Measurements from ENCODE around the gene DNAJC22. TPM values are rescaled to one million over a fixed set of nuclear protein-coding genes. Genes with fewer than 3 reads are reported as not detected.

The DNAJC22 gene
- total and polyA plus RNA-seq, 9 of the 15 experiments (the other 6 are each of a cell fraction or from before 2014, with no cell fraction given), result 0.10 to 1.2 (median 0.47) TPM

- TF ChIP-seq MCM5 (IDR thresholded peaks at IDR 0.05; ENCODE audit: low read depth) (no peak), RNF2 (IDR thresholded peaks at IDR 0.05) (no peak), HEY1 (CRISPR knock-in tag; IDR thresholded peaks at IDR 0.05; ENCODE audit: borderline replicate concordance) (no peak), TEAD4 (IDR thresholded peaks at IDR 0.05; ENCODE audit: low read length) (peak; percentile 77), TEAD4 (CRISPR knock-in tag; IDR thresholded peaks at IDR 0.05; ENCODE audit: borderline replicate concordance) (no peak), CBFA2T3 (IDR thresholded peaks at IDR 0.05) (peak; percentile 67), POLR2AphosphoS5 (IDR thresholded peaks at IDR 0.05; ENCODE audit: control insufficient read depth, insufficient read depth, low read depth, low read length) (no peak), CREBBP (IDR thresholded peaks at IDR 0.05; ENCODE audit: low read depth, low read length) (no peak), HDAC2 (IDR thresholded peaks at IDR 0.05) (peak; percentile 55; the same call in 1 of the 2 replicates), ZNF143 (CRISPR knock-in tag; IDR thresholded peaks at IDR 0.05) (no peak), MYNN (IDR thresholded peaks at IDR 0.05) (no peak), MYNN (CRISPR knock-in tag; IDR thresholded peaks at IDR 0.05) (no peak), SP1 (CRISPR knock-in tag; IDR thresholded peaks at IDR 0.05) (peak; percentile 19; the same call in 1 of the 2 replicates)
- TF ChIP-seq, protein P1, sequence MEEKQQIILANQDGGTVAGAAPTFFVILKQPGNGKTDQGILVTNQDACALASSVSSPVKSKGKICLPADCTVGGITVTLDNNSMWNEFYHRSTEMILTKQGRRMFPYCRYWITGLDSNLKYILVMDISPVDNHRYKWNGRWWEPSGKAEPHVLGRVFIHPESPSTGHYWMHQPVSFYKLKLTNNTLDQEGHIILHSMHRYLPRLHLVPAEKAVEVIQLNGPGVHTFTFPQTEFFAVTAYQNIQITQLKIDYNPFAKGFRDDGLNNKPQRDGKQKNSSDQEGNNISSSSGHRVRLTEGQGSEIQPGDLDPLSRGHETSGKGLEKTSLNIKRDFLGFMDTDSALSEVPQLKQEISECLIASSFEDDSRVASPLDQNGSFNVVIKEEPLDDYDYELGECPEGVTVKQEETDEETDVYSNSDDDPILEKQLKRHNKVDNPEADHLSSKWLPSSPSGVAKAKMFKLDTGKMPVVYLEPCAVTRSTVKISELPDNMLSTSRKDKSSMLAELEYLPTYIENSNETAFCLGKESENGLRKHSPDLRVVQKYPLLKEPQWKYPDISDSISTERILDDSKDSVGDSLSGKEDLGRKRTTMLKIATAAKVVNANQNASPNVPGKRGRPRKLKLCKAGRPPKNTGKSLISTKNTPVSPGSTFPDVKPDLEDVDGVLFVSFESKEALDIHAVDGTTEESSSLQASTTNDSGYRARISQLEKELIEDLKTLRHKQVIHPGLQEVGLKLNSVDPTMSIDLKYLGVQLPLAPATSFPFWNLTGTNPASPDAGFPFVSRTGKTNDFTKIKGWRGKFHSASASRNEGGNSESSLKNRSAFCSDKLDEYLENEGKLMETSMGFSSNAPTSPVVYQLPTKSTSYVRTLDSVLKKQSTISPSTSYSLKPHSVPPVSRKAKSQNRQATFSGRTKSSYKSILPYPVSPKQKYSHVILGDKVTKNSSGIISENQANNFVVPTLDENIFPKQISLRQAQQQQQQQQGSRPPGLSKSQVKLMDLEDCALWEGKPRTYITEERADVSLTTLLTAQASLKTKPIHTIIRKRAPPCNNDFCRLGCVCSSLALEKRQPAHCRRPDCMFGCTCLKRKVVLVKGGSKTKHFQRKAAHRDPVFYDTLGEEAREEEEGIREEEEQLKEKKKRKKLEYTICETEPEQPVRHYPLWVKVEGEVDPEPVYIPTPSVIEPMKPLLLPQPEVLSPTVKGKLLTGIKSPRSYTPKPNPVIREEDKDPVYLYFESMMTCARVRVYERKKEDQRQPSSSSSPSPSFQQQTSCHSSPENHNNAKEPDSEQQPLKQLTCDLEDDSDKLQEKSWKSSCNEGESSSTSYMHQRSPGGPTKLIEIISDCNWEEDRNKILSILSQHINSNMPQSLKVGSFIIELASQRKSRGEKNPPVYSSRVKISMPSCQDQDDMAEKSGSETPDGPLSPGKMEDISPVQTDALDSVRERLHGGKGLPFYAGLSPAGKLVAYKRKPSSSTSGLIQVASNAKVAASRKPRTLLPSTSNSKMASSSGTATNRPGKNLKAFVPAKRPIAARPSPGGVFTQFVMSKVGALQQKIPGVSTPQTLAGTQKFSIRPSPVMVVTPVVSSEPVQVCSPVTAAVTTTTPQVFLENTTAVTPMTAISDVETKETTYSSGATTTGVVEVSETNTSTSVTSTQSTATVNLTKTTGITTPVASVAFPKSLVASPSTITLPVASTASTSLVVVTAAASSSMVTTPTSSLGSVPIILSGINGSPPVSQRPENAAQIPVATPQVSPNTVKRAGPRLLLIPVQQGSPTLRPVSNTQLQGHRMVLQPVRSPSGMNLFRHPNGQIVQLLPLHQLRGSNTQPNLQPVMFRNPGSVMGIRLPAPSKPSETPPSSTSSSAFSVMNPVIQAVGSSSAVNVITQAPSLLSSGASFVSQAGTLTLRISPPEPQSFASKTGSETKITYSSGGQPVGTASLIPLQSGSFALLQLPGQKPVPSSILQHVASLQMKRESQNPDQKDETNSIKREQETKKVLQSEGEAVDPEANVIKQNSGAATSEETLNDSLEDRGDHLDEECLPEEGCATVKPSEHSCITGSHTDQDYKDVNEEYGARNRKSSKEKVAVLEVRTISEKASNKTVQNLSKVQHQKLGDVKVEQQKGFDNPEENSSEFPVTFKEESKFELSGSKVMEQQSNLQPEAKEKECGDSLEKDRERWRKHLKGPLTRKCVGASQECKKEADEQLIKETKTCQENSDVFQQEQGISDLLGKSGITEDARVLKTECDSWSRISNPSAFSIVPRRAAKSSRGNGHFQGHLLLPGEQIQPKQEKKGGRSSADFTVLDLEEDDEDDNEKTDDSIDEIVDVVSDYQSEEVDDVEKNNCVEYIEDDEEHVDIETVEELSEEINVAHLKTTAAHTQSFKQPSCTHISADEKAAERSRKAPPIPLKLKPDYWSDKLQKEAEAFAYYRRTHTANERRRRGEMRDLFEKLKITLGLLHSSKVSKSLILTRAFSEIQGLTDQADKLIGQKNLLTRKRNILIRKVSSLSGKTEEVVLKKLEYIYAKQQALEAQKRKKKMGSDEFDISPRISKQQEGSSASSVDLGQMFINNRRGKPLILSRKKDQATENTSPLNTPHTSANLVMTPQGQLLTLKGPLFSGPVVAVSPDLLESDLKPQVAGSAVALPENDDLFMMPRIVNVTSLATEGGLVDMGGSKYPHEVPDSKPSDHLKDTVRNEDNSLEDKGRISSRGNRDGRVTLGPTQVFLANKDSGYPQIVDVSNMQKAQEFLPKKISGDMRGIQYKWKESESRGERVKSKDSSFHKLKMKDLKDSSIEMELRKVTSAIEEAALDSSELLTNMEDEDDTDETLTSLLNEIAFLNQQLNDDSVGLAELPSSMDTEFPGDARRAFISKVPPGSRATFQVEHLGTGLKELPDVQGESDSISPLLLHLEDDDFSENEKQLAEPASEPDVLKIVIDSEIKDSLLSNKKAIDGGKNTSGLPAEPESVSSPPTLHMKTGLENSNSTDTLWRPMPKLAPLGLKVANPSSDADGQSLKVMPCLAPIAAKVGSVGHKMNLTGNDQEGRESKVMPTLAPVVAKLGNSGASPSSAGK (IDR thresholded peaks at IDR 0.05), result no peak
- TF ChIP-seq, protein P2, sequence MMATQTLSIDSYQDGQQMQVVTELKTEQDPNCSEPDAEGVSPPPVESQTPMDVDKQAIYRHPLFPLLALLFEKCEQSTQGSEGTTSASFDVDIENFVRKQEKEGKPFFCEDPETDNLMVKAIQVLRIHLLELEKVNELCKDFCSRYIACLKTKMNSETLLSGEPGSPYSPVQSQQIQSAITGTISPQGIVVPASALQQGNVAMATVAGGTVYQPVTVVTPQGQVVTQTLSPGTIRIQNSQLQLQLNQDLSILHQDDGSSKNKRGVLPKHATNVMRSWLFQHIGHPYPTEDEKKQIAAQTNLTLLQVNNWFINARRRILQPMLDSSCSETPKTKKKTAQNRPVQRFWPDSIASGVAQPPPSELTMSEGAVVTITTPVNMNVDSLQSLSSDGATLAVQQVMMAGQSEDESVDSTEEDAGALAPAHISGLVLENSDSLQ (IDR thresholded peaks at IDR 0.05), result peak; percentile 65
- TF ChIP-seq, protein P3, sequence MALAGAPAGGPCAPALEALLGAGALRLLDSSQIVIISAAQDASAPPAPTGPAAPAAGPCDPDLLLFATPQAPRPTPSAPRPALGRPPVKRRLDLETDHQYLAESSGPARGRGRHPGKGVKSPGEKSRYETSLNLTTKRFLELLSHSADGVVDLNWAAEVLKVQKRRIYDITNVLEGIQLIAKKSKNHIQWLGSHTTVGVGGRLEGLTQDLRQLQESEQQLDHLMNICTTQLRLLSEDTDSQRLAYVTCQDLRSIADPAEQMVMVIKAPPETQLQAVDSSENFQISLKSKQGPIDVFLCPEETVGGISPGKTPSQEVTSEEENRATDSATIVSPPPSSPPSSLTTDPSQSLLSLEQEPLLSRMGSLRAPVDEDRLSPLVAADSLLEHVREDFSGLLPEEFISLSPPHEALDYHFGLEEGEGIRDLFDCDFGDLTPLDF (CRISPR knock-in tag; IDR thresholded peaks at IDR 0.05), result no peak
These were observed 18.9 kb downstream of the DNAJC22 start (continued) for GRCh38 chr12:49365542-49365941.
